ENCODE data around the gene E2F2. TPM values are rescaled to one million over a fixed set of nuclear protein-coding genes. Genes with fewer than 3 reads are reported as not detected.
"Not testable (repeated sequence)": the region's sequence is repeated elsewhere in the genome, so short reads cannot be mapped to it uniquely, and the experiment has no call there.

The E2F2 gene
- total RNA-seq, 1 experiment from 2014 or later = 46.1 TPM

GRCh38 chr1:23497777-23498439 is 33.1 kb downstream of the E2F2 start:
- CTCF ChIA-PET = interaction anchor here (0.6 to 1.9 kb wide), 11 partner anchors 8 to 166 kb away, joined by 3 to 59 read pairs (median 4); partner anchors contain the start of gene ASAP3
- BruUV-seq (replicated peaks) = no TSS peak
- intact Hi-C loops (cut with micrococcal nuclease; ENCODE audit: unreplicated experiment) = loop anchor here (1.0 to 5.0 kb wide), 3 partner anchors 42 to 169 kb away; no protein-coding TSS in a partner anchor

DNA sequence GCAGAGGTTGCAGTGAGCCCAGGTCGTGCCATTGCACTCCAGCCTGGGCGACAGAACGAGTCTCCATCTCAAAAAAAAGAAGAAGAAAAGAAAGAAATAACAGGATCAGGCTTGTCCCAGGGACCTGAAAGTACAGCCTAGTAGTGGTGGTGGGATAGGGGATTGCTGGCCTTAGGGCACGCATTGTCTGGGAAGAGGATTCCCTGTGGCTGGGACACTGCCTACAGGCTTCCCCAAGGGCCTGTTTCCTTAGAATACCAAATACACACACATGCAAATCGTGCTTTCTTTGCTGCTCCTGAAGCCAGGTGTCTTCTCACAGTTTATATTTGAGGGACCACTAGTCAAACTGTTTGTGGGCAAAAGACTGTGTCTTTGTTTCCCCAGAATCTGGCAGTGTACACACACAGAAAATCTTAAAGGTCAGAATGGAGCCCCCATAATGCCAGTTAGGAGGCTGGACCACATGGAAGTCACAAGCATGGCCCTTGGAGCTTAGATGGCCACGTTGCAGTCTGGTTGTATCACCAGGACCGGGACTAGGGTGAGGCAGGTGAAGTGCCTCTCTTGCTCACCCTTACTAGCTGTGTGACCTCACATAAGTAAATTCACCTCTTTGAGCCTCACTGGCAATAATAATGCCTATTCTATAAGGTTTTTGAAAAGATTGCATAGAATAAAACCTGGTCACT is 34.4 kb downstream of the E2F2 start:
- no peaks in the 10 kb centered on the region for H3K27me3 ChIP-seq (replicated peaks; ENCODE audit: insufficient read depth, low read depth, low read length, poor library complexity)
- BruUV-seq (replicated peaks) = no TSS peak
- no peak for DNase-seq (ENCODE audit: low spot score)
- intact Hi-C loops (cut with micrococcal nuclease; ENCODE audit: unreplicated experiment) = loop anchor here (1.0 to 5.0 kb wide), 3 partner anchors 44 to 171 kb away; no protein-coding TSS in a partner anchor
- no peak overlapping the region for H3K4me3 ChIP-seq (ENCODE audit: low read depth, low read length, poor library complexity, severe bottlenecking)
- CTCF ChIA-PET = interaction anchor here (0.6 to 1.9 kb wide), 17 partner anchors 9 to 334 kb away, joined by 3 to 59 read pairs (median 5); partner anchors contain the start of gene ASAP3
- no peaks in the 10 kb centered on the region for H3K4me1 ChIP-seq (ENCODE audit: insufficient read depth, low read length, poor library complexity, severe bottlenecking)
- POLR2A ChIA-PET (ENCODE audit: low non-redundant PET) = interaction anchor here (0.6 kb wide), 1 partner anchor 48 kb away, joined by 3 read pairs; no protein-coding TSS in a partner anchor
- H3K27ac ChIP-seq (ENCODE audit: low read depth, low read length, poor library complexity, severe bottlenecking) = no peak overlapping the region
- H3K36me3 ChIP-seq (ENCODE audit: insufficient read depth, low read length, poor library complexity, severe bottlenecking) = no peaks in the 10 kb centered on the region
- no peaks in the 10 kb centered on the region for H3K9me3 ChIP-seq (ENCODE audit: low read depth, low read length, poor library complexity, severe bottlenecking)
- TF ChIP-seq CTCF (conservative IDR thresholded peaks at IDR 0.05; ENCODE audit: low read depth, low read length) (no peak), EZH2 (IDR thresholded peaks at IDR 0.05; ENCODE audit: borderline replicate concordance, low read depth, low read length, poor library complexity, severe bottlenecking) (no peak)

More at GRCh38 chr1:23497777-23498439, 33.1 kb downstream of the E2F2 start:
- no peaks in the 10 kb centered on the region for H3K4me1 ChIP-seq (ENCODE audit: insufficient read depth, low read length, poor library complexity, severe bottlenecking)
- no peaks in the 10 kb centered on the region for H3K9me3 ChIP-seq (ENCODE audit: low read depth, low read length, poor library complexity, severe bottlenecking)
- POLR2A ChIA-PET (ENCODE audit: low non-redundant PET) = no interaction called here
- H3K27ac ChIP-seq (ENCODE audit: low read depth, low read length, poor library complexity, severe bottlenecking) = no peak overlapping the region
- no peaks in the 10 kb centered on the region for H3K36me3 ChIP-seq (ENCODE audit: insufficient read depth, low read length, poor library complexity, severe bottlenecking)
- H3K4me3 ChIP-seq (ENCODE audit: low read depth, low read length, poor library complexity, severe bottlenecking) = no peak overlapping the region
- DNase-seq (ENCODE audit: low spot score) = no peak
- H3K27me3 ChIP-seq (replicated peaks; ENCODE audit: insufficient read depth, low read depth, low read length, poor library complexity) = no peaks in the 10 kb centered on the region
- TF ChIP-seq CTCF (conservative IDR thresholded peaks at IDR 0.05; ENCODE audit: low read depth, low read length) (no peak), EZH2 (IDR thresholded peaks at IDR 0.05; ENCODE audit: borderline replicate concordance, low read depth, low read length, poor library complexity, severe bottlenecking) (no peak)

GRCh38 chr1:23494836-23495235 is 36.2 kb downstream of the E2F2 start:
- H3K36me3 ChIP-seq (ENCODE audit: insufficient read depth, low read length, poor library complexity, severe bottlenecking); H3K4me3 ChIP-seq (ENCODE audit: low read depth, low read length, poor library complexity, severe bottlenecking); H3K9me3 ChIP-seq (ENCODE audit: low read depth, low read length, poor library complexity, severe bottlenecking); BruUV-seq (replicated peaks); H3K27me3 ChIP-seq (replicated peaks; ENCODE audit: insufficient read depth, low read depth, low read length, poor library complexity); POLR2A ChIA-PET (ENCODE audit: low non-redundant PET); DNase-seq (ENCODE audit: low spot score); H3K27ac ChIP-seq (ENCODE audit: low read depth, low read length, poor library complexity, severe bottlenecking); H3K4me1 ChIP-seq (ENCODE audit: insufficient read depth, low read length, poor library complexity, severe bottlenecking): not testable (repeated sequence)
- CTCF ChIA-PET = interaction anchor here (1.0 kb wide), 1 partner anchor 142 kb away, joined by 3 read pairs; no protein-coding TSS in a partner anchor
- intact Hi-C loops (cut with micrococcal nuclease; ENCODE audit: unreplicated experiment) = loop anchor here (5.0 kb wide), 1 partner anchor 172 kb away; no protein-coding TSS in a partner anchor

DNA sequence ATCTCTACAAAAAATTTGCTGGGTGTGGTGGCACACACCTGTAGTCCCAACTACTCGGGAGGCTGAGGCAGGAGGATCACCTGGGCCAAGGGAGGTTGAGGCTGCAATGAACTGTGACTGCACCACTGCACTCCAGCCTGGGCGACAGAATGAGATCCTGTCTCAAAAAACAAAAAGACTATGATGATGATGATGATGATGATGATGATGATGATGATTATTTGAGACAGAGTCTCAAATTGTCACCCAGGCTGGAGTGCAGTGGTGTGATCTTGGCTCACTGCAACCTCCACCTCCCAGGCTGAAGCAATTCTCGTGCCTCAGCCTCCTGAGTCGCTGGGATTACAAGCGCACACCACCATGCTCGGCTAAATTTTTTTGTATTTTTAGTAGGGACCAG is 38.3 kb downstream of the E2F2 start:
- DNase-seq (ENCODE audit: low spot score); CTCF ChIA-PET; POLR2A ChIA-PET (ENCODE audit: low non-redundant PET): not testable (repeated sequence)

More for the DNA sequence above, 38.3 kb downstream of the E2F2 start:
- H3K4me3 ChIP-seq (ENCODE audit: low read depth, low read length, poor library complexity, severe bottlenecking); BruUV-seq (replicated peaks); H3K27me3 ChIP-seq (replicated peaks; ENCODE audit: insufficient read depth, low read depth, low read length, poor library complexity); H3K9me3 ChIP-seq (ENCODE audit: low read depth, low read length, poor library complexity, severe bottlenecking); H3K27ac ChIP-seq (ENCODE audit: low read depth, low read length, poor library complexity, severe bottlenecking); H3K4me1 ChIP-seq (ENCODE audit: insufficient read depth, low read length, poor library complexity, severe bottlenecking); H3K36me3 ChIP-seq (ENCODE audit: insufficient read depth, low read length, poor library complexity, severe bottlenecking); intact Hi-C loops (cut with micrococcal nuclease; ENCODE audit: unreplicated experiment): not testable (repeated sequence)

Measured in A673 (cell line).